ENCODE data around the gene COMTD1. TPM values are rescaled to one million over a fixed set of nuclear protein-coding genes. Genes with fewer than 3 reads are reported as not detected.
A peak's percentile ranks its signal among the peaks of the same experiment; 100 is the strongest.
"Not testable (repeated sequence)": the region's sequence is repeated elsewhere in the genome, so short reads cannot be mapped to it uniquely, and the experiment has no call there.

COMTD1 gene
- polyA plus RNA-seq, 1 of the 3 experiments (the other 2 are of a cell fraction) = 7.6 TPM

GRCh38 chr10:75195035-75195763 is 40.6 kb downstream of the COMTD1 start:
- WGBS (ENCODE audit: low lambda C conversion rate) = 84% methylated on average over 6 of the region's 6 CpGs
- no peaks in the 10 kb centered on the region for H3K27me3 ChIP-seq (ENCODE audit: insufficient read depth)
- no peaks in the 10 kb centered on the region for H3K79me2 ChIP-seq (ENCODE audit: insufficient read depth)
- CTCF ChIA-PET = interaction anchor here (3.4 kb wide), 1 partner anchor 7 kb away, joined by 13 read pairs; no protein-coding TSS in a partner anchor
- H3K9me3 ChIP-seq = no peaks in the 10 kb centered on the region
- peaks cover 0 to 10% of the 10 kb centered on the region in 2 experiments; a peak in 1 of 4 replicates for H3K4me1 ChIP-seq (ENCODE audit: control insufficient read depth in 1 of 2, insufficient read depth in 2 of 2, low read depth in 1 of 2, low read length in 1 of 2)
- H3K9me2 ChIP-seq = no peaks in the 10 kb centered on the region
- POLR2A ChIA-PET = no interaction called here
- peaks cover 22% of the 10 kb centered on the region for H3F3A ChIP-seq (replicated peaks; ENCODE audit: insufficient read depth)
- H3K9ac ChIP-seq = no peak overlapping the region
- H3K4me3 ChIP-seq (ENCODE audit: low read depth in 2 of 2, low read length in 1 of 2) = no peak overlapping the region
- peak overlapping the region in 1 of 2 experiments; percentile 76; a peak in 2 of 4 replicates for H3K27ac ChIP-seq (ENCODE audit: low read depth in 2 of 2, low read length in 1 of 2)
- H4K20me1 ChIP-seq (ENCODE audit: insufficient read depth) = no peaks in the 10 kb centered on the region
- no peak overlapping the region for H3K4me2 ChIP-seq
- H3K36me3 ChIP-seq (replicated peaks in 1 of 2; ENCODE audit: control insufficient read depth in 1 of 2, insufficient read depth in 2 of 2, low read length in 1 of 2) = no peaks in the 10 kb centered on the region
- no peak for TF ChIP-seq NFIC (IDR thresholded peaks at IDR 0.05; ENCODE audit: borderline replicate concordance)
- TF ChIP-seq TCF12 (IDR thresholded peaks at IDR 0.05) = no peak
- no peak for TF ChIP-seq CHD2 (IDR thresholded peaks at IDR 0.05; ENCODE audit: low read length, partially characterized antibody)
- TF ChIP-seq GABPA (IDR thresholded peaks at IDR 0.05; ENCODE audit: low read depth) = no peak
- no peak for TF ChIP-seq RXRA (IDR thresholded peaks at IDR 0.05; ENCODE audit: borderline replicate concordance, low read depth)
- peak; percentile 36; the same call in 1 of the 2 replicates for TF ChIP-seq FOSL2 (IDR thresholded peaks at IDR 0.05; ENCODE audit: borderline replicate concordance, low read depth)
- TF ChIP-seq TEAD4 (IDR thresholded peaks at IDR 0.05; ENCODE audit: borderline replicate concordance, insufficient read depth) = no peak
- peak; percentile 42 for TF ChIP-seq PBX3 (IDR thresholded peaks at IDR 0.05)
- no peak overlapping the region for H2AFZ ChIP-seq (ENCODE audit: low read depth)
- DNase-seq = no peak

- H3K36me3 ChIP-seq (replicated peaks in 1 of 2; ENCODE audit: control insufficient read depth in 1 of 2, insufficient read depth in 2 of 2, low read length in 1 of 2); POLR2A ChIA-PET; H3K9me2 ChIP-seq; H2AFZ ChIP-seq (ENCODE audit: low read depth); H3K79me2 ChIP-seq (ENCODE audit: insufficient read depth); H3K27me3 ChIP-seq (ENCODE audit: insufficient read depth); H3K4me3 ChIP-seq (ENCODE audit: low read depth in 2 of 2, low read length in 1 of 2); H3K9ac ChIP-seq; H3K4me2 ChIP-seq; H3K9me3 ChIP-seq; DNase-seq; H4K20me1 ChIP-seq (ENCODE audit: insufficient read depth); H3K4me1 ChIP-seq (ENCODE audit: control insufficient read depth in 1 of 2, insufficient read depth in 2 of 2, low read depth in 1 of 2, low read length in 1 of 2): not testable (repeated sequence)
- H3F3A ChIP-seq (replicated peaks; ENCODE audit: insufficient read depth) = peaks cover 22% of the 10 kb centered on the region
- CTCF ChIA-PET = interaction anchor here (3.4 kb wide), 1 partner anchor 7 kb away, joined by 13 read pairs; no protein-coding TSS in a partner anchor
- WGBS (ENCODE audit: low lambda C conversion rate) = 98% methylated on average over 4 of the region's 4 CpGs
- H3K27ac ChIP-seq (ENCODE audit: low read depth in 2 of 2, low read length in 1 of 2) = peak overlapping the region in 1 of 2 experiments; percentile 76; a peak in 2 of 4 replicates
Observed at GRCh38 chr10:75194625-75195024, 41.1 kb downstream of the COMTD1 start.

Data from SK-N-SH (cell line).